Type B pancreatic cell (in vitro differentiated cells): ENCODE measurements around the gene SH3D19. TPM values are rescaled to one million over a fixed set of nuclear protein-coding genes. Genes with fewer than 3 reads are reported as not detected.

Experiments used
- DNase-seq: peaks from one replicate; pipeline ENCODE4 v3.0.0; 2021; ENCODE audit warnings: mixed read lengths; ENCODE audit not compliant: unreplicated experiment; ENCODE audit errors: extremely low spot score
- H3K27ac Mint-ChIP-seq: 2 replicates; pipeline ENCODE4 v1.8.0; 2021; ENCODE audit warnings: mild to moderate bottlenecking, mixed read lengths
- H3K27me3 Mint-ChIP-seq: 2 replicates; pipeline ENCODE4 v1.8.0; 2021; ENCODE audit warnings: mixed read lengths
- H3K36me3 Mint-ChIP-seq: 2 replicates; pipeline ENCODE4 v1.8.0; 2021; ENCODE audit warnings: mixed read lengths
- H3K4me1 Mint-ChIP-seq: one replicate; pipeline ENCODE4 v1.8.0; 2021; ENCODE audit warnings: mixed read lengths; ENCODE audit not compliant: unreplicated experiment
- H3K4me3 Mint-ChIP-seq: 2 replicates; pipeline ENCODE4 v1.8.0; 2021; ENCODE audit warnings: mild to moderate bottlenecking, mixed read lengths
- H3K9me3 Mint-ChIP-seq: 2 replicates; pipeline ENCODE4 v1.8.0; 2021; ENCODE audit warnings: mixed read lengths
- total RNA-seq: library from RNA; stranded (reverse); gene quantifications from 2 replicates; pipeline ENCODE4 v1.2.1, GENCODE V29; 2021; ENCODE audit warnings: low replicate concordance
- TF ChIP-seq, protein P1 (sequence below): fragments of 200-600 bp; sonication (generic); conservative IDR thresholded peaks from 2 replicates; pipeline ENCODE4 v1.5.0; 2021; ENCODE audit warnings: antibody characterized with exemption, mild to moderate bottlenecking

SH3D19 gene
- total RNA-seq, 1 donor from 2014 or later: 24.3 TPM

DNA sequence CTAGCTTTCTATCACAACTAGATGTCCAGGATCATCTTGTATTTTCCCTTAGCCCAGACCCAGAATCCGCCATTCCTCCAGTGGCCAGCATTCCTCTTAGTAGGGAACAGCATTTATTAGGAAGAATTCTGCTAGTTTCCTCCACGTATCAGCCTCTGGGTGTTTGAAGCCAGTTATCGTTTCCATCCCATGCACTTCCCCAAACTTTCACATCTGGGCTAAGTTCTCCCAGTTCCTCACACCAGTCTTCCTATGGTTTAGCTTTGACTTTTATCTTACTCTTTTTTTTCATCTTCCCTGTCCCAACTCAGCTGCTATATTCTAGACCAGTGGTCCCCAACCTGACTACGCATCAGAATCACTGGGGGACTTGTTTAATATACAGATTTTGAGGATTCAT is 101.9 kb downstream of the SH3D19 start:
- Mint-ChIP-seq H3K4me1 (peaks cover 20% of the 10 kb centered on the region), H3K27me3 (no peaks in the 10 kb centered on the region), H3K4me3 (no peak overlapping the region), H3K27ac (no peak overlapping the region), H3K9me3 (no peaks in the 10 kb centered on the region), H3K36me3 (peaks cover 6% of the 10 kb centered on the region)
- TF ChIP-seq, protein P1, sequence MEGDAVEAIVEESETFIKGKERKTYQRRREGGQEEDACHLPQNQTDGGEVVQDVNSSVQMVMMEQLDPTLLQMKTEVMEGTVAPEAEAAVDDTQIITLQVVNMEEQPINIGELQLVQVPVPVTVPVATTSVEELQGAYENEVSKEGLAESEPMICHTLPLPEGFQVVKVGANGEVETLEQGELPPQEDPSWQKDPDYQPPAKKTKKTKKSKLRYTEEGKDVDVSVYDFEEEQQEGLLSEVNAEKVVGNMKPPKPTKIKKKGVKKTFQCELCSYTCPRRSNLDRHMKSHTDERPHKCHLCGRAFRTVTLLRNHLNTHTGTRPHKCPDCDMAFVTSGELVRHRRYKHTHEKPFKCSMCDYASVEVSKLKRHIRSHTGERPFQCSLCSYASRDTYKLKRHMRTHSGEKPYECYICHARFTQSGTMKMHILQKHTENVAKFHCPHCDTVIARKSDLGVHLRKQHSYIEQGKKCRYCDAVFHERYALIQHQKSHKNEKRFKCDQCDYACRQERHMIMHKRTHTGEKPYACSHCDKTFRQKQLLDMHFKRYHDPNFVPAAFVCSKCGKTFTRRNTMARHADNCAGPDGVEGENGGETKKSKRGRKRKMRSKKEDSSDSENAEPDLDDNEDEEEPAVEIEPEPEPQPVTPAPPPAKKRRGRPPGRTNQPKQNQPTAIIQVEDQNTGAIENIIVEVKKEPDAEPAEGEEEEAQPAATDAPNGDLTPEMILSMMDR: no peak
- no peak for DNase-seq

DNA sequence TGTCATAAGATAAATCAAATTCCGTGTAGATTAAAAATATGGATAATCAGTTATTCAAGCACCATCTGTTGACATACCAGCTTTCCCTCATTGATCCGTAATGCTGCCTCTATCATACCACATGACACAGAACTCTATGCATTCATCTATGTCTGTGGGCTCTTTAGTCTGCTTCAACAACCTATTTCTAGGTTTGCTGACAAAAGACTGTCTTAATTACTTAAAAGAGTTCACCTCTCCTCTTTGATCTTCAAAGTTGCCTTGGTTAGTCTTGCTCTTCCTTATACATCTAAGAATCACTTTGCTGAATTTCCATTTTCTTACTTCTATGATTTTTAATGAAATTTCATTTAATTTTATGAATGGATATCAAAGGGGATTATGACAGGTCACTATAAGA is 105.5 kb downstream of the SH3D19 start:
- no peaks in the 10 kb centered on the region for H3K9me3 Mint-ChIP-seq

DNA sequence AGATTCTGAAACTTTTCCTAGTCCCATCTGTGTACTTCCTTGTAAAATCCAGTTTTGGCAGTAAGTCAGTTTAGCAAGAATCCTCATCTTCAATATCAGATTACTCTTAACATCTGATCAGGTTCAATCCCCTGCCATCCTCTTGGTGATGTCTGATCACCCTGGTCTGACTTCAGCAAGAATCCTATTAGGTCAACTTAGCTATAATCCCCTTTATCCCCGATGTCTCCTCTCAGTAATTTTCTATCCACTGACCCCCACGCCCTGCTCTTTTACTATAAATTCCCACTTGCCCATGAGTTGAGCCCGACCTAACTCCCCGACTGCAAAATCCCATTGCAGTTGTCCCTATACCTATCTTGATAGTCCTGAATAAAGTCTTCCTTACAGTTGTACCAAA is 106.3 kb downstream of the SH3D19 start:
- no peaks in the 10 kb centered on the region for H3K4me1 Mint-ChIP-seq
- peaks cover 13% of the 10 kb centered on the region for H3K36me3 Mint-ChIP-seq
- no peaks in the 10 kb centered on the region for H3K27me3 Mint-ChIP-seq
- TF ChIP-seq, protein P1: no peak
- H3K27ac Mint-ChIP-seq: no peak overlapping the region
- no peak for DNase-seq
- no peak overlapping the region for H3K4me3 Mint-ChIP-seq
- H3K9me3 Mint-ChIP-seq: no peaks in the 10 kb centered on the region

More for the DNA sequence above, 105.5 kb downstream of the SH3D19 start:
- Mint-ChIP-seq H3K4me3 (no peak overlapping the region), H3K27ac (no peak overlapping the region), H3K36me3 (peaks cover 12% of the 10 kb centered on the region), H3K4me1 (no peaks in the 10 kb centered on the region), H3K27me3 (no peaks in the 10 kb centered on the region)
- no peak for DNase-seq
- TF ChIP-seq, protein P1: no peak

DNA sequence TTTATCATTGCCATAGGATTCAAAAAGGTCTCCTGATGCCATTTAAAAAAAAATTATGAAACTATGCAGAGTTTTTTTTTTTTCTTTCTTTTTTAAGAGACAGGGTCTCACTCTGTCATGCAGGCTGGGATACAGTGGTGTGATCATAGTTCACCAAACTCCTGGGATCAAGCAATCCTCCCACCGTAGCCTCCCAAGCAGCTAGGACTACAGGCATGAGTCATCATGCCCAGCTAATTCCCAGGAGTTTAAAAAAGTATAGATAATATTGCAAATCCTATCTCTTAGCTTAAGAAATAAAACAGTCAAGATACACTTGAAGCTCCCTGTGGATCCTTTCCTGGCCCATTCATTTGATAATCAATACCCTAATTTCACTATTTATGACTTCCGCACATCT is 107.1 kb downstream of the SH3D19 start:
- peaks cover 13% of the 10 kb centered on the region for H3K36me3 Mint-ChIP-seq
- no peak overlapping the region for H3K4me3 Mint-ChIP-seq
- no peak overlapping the region for H3K27ac Mint-ChIP-seq
- TF ChIP-seq, protein P1: no peak
- no peaks in the 10 kb centered on the region for H3K9me3 Mint-ChIP-seq
- no peaks in the 10 kb centered on the region for H3K4me1 Mint-ChIP-seq
- no peak for DNase-seq
- no peaks in the 10 kb centered on the region for H3K27me3 Mint-ChIP-seq

DNA sequence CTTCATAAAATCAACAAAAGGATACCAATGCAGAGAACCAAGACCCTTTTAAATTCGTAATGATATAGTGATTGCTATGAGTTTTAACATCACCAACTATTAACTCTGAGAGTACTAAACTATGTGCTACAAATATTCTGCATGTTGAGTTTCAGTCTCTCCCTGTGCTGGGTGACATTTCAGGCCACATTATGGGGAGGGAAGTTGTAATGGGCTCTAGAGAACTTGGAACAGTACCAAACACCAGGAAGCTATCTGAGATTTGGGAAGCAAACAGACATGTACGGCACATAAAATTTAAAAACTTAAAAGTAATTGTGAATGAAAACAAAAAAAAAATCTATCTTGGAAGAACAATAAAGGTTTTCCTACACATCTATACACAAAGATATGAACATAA is 108.1 kb downstream of the SH3D19 start:
- no peaks in the 10 kb centered on the region for H3K27me3 Mint-ChIP-seq
- H3K4me3 Mint-ChIP-seq: no peak overlapping the region

More for the DNA sequence above, 108.1 kb downstream of the SH3D19 start:
- H3K36me3 Mint-ChIP-seq: peaks cover 19% of the 10 kb centered on the region
- H3K4me1 Mint-ChIP-seq: no peaks in the 10 kb centered on the region
- no peaks in the 10 kb centered on the region for H3K9me3 Mint-ChIP-seq
- TF ChIP-seq, protein P1: no peak
- no peak overlapping the region for H3K27ac Mint-ChIP-seq
- no peak for DNase-seq
